ENCODE data around the gene ZNF784.
"Not testable (repeated sequence)": the region's sequence is repeated elsewhere in the genome, so short reads cannot be mapped to it uniquely, and the experiment has no call there.

ZNF784 gene

GRCh38 chr19:55585658-55586339 is 38.6 kb downstream of the ZNF784 start:
- peak; percentile 31 for DNase-seq (ENCODE audit: low read depth, low spot score)

GRCh38 chr19:55584871-55585270 is 39.5 kb downstream of the ZNF784 start:
- DNase-seq (ENCODE audit: low read depth, low spot score): no peak

- DNase-seq (ENCODE audit: low read depth, low spot score): not testable (repeated sequence)
Measured at GRCh38 chr19:55583897-55584296, 40.5 kb downstream of the ZNF784 start.

GRCh38 chr19:55582284-55582683 is 42.1 kb downstream of the ZNF784 start:
- DNase-seq (ENCODE audit: low read depth, low spot score): not testable (repeated sequence)

GRCh38 chr19:55581823-55582223 is 42.5 kb downstream of the ZNF784 start:
- no peak for DNase-seq (ENCODE audit: low read depth, low spot score)

- no peak for DNase-seq (ENCODE audit: low read depth, low spot score)
Measured at GRCh38 chr19:55581145-55581822, 43.1 kb downstream of the ZNF784 start.

GRCh38 chr19:55580628-55581144 is 43.7 kb downstream of the ZNF784 start, which contains the start of gene ZNF579:
TSS of gene ZNF579 (minus strand) at chr19:55580848. CDS start at chr19:55579639, 1,209 bp downstream.
- DNase-seq (ENCODE audit: low read depth, low spot score): peak; percentile 67

GRCh38 chr19:55579766-55580621 is 44.4 kb downstream of the ZNF784 start:
- DNase-seq (ENCODE audit: low read depth, low spot score): no peak

- no peak for DNase-seq (ENCODE audit: low read depth, low spot score)
Measured at GRCh38 chr19:55578761-55579747, 45.3 kb downstream of the ZNF784 start.

- DNase-seq (ENCODE audit: low read depth, low spot score): no peak
Measured at GRCh38 chr19:55578031-55578760, 46.2 kb downstream of the ZNF784 start.

- DNase-seq (ENCODE audit: low read depth, low spot score): no peak
Measured at GRCh38 chr19:55576746-55577145, 47.6 kb downstream of the ZNF784 start.

- not testable (repeated sequence) for DNase-seq (ENCODE audit: low read depth, low spot score)
Measured at GRCh38 chr19:55573929-55574328, 50.4 kb downstream of the ZNF784 start.
